ENCODE measurements around the gene ACYP2.
"Not testable (repeated sequence)": the region's sequence is repeated elsewhere in the genome, so short reads cannot be mapped to it uniquely, and the experiment has no call there.

Gene ACYP2

DNA sequence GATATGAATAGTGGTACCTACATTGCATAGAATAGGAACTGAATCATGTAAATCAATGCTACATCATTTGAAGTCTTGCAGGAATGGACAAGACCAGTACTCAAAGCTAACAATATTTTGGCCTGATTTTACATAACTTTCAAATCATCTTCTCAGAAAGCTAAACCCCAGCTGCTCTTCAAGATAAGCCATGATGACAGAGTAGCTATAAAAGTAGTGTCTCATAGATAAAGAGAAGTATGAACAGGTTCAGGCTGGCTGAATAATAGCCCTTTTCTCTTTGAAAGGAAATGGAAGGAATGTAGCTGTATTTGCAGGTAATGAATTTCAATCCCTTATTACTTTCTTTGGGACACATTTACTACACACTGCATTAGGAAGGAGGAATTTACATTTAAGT is 112.4 kb downstream of the ACYP2 start:
- DNase-seq: no peak

DNA sequence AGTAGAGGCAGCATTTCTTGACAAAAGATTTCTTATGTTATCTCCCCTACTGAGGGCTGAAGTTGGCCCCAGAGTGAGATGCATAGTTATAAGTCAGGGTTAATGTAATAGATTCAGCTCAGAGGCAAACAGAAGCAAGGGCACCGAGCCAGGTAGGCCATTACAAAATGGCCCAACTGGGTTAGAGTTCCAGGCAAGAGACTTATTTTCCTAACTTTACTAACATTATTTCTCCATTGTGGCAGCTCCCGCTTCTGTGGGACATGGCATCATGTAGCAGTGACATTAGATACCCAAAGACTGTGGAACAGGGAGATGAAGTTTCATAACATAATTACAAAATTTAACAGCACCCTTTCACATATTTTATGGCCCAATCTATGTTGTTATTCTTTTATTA is 113.5 kb downstream of the ACYP2 start:
- DNase-seq: no peak

DNA sequence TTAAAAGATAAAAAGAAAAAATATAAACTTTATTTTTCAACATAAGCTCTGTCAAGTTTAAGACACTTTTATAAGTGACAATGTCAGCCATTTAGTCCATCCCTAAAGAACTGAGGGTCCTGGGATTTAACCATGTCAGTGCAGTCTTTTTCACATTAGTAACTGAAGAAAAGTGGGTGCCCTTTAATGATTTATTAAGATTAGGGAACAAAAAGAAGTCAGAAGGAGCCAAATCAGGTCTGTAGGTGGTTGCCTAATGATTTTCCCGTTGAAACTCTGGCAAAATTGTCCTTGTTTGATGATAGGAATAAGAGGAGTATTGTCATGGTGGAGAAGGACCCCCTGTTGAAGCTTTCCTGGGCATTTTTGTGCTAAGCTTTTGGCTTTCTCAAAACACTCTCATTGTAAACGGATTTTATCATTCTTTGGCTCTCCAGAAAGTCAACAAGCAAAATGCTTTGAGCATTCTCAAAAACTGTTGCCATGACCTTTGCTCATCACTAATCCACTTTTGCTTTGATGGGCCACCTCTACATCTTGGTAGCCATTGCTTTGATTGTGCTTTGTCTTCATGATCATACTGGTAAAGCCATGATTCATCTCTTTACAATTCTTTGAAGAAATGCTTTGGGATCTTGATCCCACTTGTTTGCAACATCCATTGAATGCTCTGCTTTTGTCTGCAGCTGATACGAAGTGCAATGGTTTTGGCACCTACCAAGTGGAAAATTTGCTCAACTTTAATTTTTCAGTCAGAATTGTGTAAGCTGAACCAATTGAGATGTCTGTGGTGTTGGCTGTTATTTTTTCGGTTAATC is 118.6 kb downstream of the ACYP2 start:
- no peak for DNase-seq

DNA sequence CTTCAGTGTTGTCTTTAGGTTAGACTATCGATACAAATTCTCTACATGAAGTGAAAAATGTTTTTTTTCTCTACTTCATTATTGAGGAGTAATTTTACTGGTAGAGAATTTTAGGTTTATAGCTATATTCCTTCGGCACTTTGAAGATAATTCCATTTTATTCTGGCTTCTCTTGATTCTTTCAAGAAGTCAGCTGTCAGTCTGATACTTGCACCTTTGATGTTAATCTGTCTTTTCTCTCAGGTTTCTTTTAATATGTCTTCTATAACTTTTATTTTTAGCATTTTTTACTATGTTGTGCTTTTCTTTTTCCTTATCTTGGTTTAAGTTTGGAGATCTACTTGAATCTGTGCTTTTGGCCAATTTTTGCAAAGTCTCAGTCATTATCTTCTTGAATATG is 122.0 kb downstream of the ACYP2 start:
- DNase-seq: no peak

DNA sequence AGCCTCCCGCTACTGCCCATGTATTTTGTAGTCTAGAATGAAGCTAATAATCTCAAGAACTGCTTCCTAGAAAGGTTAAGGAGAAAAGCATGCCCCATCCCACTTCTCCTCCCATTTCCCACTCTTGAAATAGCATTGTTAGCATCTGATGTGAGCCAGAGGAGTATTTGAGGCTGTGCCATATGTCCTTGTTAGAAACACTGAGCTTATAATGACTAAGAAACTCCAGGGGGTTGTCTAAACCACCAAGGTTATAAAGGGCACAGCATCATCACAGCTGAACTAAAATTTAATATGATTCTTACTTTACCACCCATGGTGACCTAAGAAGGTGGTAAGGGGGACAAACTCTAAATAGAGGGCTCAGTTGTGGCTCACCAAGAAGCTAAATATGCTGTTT is 124.0 kb downstream of the ACYP2 start:
- DNase-seq: peak; percentile 91

DNA sequence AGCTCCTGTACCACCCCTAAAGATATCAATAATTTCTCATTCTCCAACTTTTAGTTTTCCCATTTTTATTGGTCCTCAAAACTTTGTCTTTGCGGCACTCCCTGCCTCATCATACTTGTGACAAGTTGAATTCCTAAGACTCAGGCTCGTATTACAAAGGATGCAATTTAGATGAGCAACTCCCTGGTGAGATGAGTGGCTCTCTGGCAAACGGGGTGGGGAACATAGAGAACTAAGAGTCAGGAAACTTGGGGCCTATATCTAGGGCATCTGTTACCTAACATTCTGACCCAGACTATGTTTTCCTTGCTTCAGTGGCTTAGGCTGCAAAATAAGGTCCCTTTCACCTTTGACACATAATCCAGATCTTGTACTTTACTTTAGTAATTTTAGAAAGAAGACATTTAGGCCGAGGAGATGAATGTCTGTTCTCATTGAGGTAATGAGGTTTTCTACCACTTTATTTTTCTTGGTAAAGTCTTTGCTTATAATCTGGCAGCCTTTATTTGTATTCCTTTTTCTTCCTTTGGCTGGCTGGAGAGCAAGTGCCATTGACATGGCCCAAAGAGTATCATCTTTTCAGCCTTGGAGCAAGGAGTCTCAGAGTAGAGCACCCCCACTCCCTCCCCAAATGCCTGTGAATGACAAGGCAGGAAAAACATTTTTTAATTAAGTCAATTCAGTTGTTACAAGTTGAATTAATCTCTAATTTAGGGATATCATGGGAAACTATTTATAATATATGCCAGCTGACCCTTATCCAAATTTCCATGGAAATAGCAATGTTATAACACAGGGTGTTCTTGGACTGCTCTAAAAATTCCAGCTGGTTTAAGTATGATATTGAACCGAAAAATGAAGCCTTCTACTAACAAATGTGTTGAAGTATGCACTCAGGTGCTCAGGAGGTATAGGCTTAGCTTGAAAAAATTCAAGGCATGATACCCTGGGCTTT is 125.4 kb downstream of the ACYP2 start:
- DNase-seq: peak; percentile 47

DNA sequence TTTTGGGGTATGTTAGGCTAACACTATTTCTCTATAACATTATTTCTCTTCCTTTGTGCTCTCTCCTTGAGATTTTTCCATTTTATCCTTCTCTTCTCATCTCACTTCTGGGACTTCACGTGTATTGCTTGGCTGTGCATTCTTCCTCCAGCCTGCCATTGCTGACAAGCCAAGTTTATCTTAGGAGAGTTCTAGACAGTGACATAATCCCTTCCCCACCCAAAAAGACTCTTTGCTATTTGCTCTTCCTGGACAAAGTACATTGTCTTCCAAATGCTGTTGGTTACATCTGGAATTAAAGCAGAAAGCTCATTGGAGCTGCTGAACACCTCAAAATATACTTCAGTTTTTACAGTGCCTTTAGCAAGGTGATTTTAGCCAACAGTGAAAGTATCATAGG is 131.7 kb downstream of the ACYP2 start:
- no peak for DNase-seq

DNA sequence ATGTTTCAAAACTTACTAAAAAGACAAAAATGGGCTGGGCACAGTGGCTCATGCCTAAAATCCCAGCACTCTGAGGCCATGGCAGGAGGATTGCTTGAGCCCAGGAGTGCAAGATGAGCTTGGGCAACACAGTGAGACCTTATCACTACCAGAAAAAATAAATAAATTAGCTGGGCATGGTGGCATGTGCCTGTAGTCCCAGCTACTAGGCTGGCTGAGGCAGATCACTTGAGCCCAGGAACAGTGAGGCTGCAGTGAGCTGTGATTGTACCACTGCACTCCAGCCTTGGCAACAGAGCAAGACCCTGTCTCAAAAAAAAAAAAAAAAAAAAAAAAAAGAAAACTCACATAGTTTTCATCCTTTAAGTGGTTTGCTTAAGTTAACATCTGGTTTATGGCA is 134.2 kb downstream of the ACYP2 start:
- DNase-seq: no peak

DNA sequence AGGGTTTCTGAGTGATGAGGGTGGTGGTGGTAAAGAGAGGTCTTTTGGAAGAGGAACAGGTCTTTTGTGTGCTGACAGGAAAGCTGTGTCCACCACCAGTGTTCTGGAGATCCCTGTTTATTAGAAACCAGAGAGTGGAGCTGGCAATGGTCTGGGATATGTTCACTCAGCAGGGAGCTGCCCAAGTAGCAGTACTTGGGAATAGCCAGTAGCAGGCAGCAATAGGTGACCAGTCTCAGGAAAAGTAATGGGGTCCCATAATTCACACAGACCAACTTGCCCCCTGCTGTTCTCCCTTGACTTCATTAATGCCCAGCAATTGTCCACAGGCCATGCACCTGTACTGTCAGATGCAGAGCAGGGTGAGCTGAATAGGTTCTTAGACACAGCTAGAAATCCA is 138.8 kb downstream of the ACYP2 start:
- no peak for DNase-seq

DNA sequence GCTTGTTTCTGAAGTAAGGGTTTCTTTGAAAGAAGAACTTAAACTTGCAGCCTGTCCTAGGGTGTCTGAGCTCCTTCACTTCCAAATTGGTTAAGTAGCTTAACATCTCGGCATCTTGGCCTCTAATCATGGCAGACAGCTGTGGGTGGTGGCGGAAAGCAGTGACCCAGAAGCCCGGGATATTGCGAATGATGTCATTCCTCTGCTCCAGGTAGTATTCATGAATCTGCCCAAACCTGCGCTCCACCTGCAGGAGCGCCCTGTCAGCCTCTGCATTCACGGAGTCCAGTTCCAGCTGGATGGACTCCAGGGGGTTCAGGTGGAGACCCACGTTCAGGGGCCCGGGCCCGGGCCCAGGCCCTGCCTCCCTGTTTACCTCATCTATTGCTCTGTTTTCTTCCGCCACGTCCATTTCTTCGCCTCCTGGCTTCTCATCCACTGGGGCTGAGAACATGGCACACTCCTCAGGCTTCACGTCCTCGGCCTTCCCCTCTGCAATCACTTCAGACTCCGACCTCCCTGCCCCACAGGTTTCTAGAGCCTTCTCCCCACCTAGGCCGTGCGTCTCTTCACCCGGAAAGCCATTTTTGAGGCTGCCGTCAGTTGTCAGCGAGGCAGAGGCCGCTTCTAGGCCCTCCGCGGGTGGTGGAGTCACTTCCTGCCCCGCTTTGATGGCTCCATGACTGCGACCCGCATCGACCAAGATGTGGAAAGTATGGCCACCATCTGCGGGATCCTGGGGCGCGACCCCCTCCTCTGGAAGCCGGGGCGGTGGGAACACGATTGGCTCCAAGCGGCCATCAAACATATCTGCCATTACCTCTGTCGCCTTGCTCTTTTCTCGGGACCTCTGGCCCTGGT is 140.0 kb downstream of the ACYP2 start:
- DNase-seq: no peak

DNA sequence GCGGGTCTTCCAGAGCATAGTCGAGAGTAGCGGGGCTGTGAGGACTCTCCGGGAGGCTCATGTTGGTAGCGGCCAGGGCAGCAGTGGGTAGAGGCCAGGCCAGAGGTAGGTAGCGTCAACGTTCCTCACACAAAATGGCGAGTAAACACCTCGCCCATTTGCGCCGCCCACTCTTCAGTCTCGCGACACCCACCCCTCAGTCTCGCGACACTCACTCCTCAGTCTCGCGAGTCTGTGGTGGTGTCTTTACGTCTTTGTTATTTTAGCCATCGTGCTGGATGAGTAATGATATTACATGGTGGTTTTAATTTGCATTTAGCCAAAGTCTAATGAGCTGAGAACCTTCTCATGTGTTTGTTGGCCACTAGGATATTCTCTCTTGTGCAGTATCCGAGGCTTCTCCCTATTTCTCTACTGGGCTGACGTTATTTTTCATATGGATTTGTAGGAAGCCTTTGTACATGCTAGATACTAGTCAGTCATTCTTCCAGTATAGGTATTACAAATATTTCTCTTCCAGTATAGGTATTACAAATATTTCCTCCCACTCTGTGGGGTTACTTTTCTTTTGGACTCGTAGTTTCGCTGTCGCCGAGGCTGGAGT is 140.8 kb downstream of the ACYP2 start, which contains the start of gene TSPYL6:
Gene TSPYL6 (minus strand): TSS at position 139 of the 604 bp plus-strand sequence. CDS start 78 bp downstream, at position 61.
- DNase-seq: no peak

DNA sequence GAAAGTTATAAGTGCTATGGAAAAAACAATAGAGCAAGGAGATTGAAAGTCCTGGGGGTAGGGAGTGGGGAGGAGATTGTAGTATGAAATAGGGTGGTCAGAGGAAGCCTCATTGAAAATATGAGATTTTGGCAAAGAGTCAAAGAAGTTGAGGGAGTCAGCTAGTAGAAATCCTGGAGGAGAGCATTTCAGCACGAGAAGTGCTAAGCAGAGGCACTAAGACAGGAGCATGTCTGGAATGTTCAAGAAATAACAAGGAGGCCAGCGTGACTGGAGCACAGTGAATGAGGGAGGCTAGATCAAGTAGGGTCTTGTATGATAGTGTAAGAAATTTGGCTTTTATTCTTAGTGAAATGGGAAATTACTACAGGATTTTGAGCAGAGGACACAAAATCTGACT is 142.8 kb downstream of the ACYP2 start:
- DNase-seq: peak; percentile 36

DNA sequence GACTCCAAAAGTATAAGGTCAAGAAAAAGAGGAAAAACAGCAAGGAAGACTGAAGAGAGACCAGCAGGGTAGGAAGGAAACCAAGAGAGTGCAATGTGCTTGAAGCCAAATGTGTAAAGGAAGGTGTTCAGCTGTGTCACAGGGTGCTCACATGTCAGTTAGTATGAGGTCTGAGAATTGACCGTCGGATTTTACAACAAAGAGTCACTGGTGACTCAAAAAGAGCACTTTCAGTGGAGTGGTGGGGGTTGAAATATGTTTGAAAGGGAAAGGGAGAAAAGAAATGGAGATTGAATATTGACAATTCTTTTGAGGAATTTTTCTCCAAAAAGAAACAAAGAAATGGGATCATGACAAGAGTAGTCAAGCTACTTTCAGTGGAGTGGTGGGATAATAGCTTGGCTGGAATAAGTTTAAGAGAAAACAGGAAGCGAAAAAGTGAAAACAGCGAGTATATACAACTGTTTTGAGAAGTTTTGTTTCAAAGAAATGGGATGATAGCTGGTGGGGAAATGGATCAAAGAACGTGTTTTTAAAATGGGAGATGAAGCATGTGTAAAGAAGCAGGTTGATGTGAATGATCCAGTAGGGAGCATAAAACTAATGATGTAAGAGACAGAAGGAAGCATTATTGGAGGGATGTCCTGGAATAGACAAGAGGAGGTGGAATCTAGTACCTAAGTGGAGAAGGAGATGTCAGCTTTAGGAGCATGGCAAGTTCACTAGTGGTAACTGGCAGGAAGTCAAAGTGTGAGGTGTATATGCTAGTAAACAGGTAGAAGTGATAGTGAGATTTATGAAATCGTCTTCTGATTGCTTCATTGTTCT is 144.2 kb downstream of the ACYP2 start:
- DNase-seq: no peak

DNA sequence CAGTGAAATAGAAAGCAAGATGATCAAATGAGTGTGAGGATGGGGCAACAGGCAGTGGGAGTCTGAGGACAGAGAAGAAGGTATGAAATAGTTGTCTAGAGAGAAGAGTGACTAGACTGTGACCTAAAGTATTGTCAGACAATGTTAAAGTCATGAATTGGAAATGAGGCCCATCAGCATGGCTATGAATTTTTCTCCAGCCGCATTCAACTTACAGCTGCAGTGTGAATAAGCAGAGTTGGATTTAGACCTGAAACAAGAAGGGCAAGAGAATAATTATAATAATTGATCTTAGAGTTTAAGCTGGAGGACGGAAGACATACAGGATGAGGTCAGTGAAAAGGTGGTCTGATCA is 144.8 kb downstream of the ACYP2 start:
- no peak for DNase-seq

DNA sequence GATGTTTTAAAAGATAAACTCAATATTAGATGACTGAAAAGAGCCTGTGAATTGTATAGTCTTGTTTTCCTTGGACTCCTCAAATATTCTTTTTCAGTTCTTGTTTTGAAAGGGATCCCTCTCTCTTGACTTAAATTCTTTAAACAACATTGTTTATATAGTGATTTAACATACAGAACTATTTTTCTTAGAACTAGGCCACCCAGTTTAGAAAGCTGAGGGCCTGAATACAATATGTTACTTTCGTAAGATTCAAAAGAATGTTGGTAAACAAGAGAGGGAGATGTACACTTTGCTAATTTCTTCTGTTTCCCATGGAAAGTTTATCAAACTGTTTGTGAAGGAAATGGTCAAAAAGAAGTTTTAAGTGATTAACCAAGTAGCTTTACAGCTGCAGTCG is 146.1 kb downstream of the ACYP2 start:
- no peak for DNase-seq

DNA sequence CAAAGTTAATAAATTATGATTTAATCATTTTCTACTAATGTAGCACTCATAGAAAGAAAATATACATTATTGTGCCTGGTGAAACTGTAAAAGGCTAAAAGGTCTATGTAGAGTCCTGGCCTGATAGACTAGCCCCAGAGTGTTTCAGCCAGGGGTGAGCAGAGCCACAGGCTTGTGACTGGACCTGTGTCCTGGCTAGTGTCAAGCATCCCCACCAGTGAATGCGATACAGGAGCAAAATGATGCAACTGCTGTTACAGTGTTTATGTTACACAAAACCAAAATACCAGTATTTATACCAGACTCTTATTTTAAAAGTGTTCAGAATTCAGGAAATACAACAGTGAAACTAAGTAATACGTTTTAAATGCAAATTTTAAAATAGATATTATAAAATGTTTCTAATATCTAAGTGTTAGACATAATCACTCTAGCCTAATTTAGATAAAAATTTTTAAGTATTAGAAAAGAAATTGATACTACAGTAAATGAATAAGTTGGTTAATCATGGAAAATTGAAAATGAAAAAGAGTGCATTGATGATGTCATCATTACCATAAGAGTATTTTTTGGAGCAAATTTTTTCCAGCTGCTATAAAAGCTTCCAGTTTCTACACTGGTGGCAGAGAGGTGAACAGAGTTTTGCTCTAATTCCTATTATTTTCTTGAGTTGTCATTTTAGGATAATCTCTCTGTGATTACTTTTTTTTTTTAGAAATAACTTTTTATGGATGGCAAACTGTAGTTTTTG is 146.8 kb downstream of the ACYP2 start:
- no peak for DNase-seq

DNA sequence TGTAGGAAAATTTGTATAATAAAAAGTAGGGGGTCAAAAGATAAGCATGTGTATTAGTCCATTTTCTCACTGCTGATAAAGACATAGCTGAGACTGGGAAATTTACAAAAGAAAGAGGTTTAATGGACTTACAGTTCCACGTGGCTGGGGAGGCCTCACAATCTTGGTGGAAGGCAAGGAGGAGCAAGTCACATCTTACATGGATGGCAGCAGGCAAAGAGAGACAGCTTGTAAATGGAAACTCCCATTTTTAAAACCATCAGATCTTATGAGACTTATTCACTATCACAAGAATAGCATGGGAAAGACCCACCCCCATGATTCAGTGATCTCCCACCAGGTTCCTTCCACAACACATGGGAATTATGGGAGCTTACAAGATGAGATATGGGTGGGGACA is 149.7 kb downstream of the ACYP2 start:
- not testable (repeated sequence) for DNase-seq

DNA sequence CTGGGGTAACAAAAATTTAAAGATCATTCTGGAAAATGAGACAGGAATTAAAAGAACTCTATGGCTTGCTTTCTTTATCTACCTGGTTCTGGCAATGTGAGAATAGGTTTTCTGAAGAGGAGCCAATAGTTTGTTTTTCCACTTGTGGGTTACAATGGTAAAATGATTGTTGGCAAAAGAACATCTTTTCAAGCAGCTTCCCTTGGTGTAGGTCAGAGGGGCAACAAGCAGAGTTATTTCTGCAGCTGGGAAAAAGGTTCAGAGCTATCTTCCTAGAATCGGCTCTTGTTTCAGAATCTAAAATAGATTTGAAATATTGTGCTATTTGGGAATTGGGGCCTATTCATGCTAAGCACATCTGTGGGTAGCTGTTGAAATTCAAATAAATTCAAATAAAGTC is 152.2 kb downstream of the ACYP2 start:
- DNase-seq: no peak

DNA sequence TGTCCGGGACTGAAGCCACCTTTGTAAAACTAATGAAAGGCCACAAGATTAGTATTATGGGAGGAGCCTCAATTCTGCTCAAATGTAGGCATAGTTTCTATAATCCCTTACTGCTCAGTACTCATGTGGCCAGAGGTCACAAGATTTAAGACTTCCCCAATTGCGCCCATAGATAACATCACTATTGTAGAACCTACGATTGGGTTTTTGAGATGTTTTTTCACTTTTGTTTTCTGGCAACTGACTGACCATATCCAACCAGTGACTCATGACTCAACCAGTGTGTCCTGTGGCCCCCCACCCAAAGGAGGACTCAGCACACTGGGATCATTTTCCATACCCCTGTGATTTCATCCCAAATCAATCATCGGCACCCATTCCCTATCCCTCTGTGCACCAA is 155.8 kb downstream of the ACYP2 start:
- DNase-seq: no peak

DNA sequence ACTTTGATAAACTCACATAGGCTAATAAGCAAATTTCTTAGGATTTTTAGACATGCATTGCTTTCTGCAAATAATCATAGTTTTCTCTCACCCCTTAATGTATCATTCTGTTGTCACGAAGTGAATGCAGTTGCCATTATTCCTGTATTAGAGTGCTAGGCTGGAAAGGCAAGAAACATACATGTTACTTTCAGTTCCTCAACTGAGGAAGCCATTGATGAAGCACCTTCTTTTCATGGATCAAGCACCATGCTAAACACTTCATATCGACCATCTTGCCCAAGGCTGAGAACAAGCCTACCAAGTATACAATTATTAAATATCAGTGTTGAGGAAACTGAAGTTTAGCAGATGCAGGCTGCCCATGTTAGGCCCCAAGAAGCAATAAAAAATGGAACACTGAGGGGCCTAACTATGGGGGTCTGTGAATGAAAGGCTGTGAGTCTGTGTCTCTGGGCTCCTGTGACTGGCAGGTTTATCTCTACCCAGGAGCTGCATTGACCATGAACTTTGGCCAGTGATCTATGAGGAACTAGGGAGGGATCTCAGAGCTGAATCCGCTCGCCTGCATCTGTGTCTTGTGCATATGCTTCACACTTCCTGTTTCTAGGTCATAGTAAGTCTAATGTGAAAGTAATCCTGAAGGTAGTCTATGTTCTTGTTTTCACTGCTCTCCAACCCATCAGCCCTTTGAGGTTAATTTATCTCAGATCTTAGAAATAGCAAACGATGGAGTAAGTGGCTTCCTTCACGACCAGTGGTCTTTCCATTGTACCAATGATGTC is 156.6 kb downstream of the ACYP2 start:
- no peak for DNase-seq
